Endothelial cell of umbilical vein (primary cell): Measurements from ENCODE around the gene DDX3X. TPM values are rescaled to one million over a fixed set of nuclear protein-coding genes. Genes with fewer than 3 reads are reported as not detected.

ENCODE experiments used
- BruUV-seq: library from RNA; stranded (reverse); fragments of 400-500 nt; replicated peaks from 2 replicates; lab custom pipeline; 2021; lab: Mats Ljungman, UMichigan
- CTCF ChIA-PET: fragments of 300-600, 350-600 bp; sonication (Branson Sonifier 250); formaldehyde crosslinking; loops from one replicate; lab custom pipeline; 2021; ENCODE audit warnings: antibody characterized with exemption, inconsistent platforms; lab: Charles Lee
- POLR2A ChIA-PET: fragments of 300-600, 350-600 bp; sonication (Branson Sonifier 250); formaldehyde crosslinking; loops from one replicate; lab custom pipeline; 2021; ENCODE audit warnings: antibody characterized with exemption, inconsistent platforms; lab: Charles Lee
- DNase-seq: peaks from one replicate; pipeline ENCODE4 v3.0.0-alpha.2; 2011; ENCODE audit warnings: low read depth, low spot score
- FAIRE-seq: peaks from 2 replicates; lab custom pipeline; 2011; peaks lifted over from hg19 to GRCh38; lab: Jason Lieb, UNC
- H2AFZ ChIP-seq: 2 replicates; pipeline ENCODE4 v1.6.0; 2012; ENCODE audit warnings: low read depth, low read length, control low read depth, inconsistent platforms
- H3K27ac ChIP-seq: 2 replicates; pipeline ENCODE4 v1.5.1; 2011; ENCODE audit warnings: low read depth, mild to moderate bottlenecking, control low read depth, low read length, moderate library complexity; ENCODE audit not compliant: insufficient read depth
- H3K27me3 ChIP-seq, 2 experiments: 2 replicates each; pipeline versions ENCODE4 v1.6.0 to v1.6.1; 2011; ENCODE audit warnings: low read length in 2 of 2, mixed read lengths in 1 of 2; ENCODE audit not compliant: control insufficient read depth in 2 of 2, insufficient read depth in 2 of 2
- H3K36me3 ChIP-seq, 2 experiments: 2 replicates in 1 of 2; 3 replicates in 1 of 2; pipeline ENCODE4 v1.5.1; 2011; ENCODE audit warnings: low read length in 2 of 2, mild to moderate bottlenecking in 1 of 2, moderate library complexity in 1 of 2; ENCODE audit not compliant: control insufficient read depth in 2 of 2, insufficient read depth in 2 of 2; ENCODE audit errors: extremely low read depth in 1 of 2
- H3K4me1 ChIP-seq: 3 replicates; pipeline ENCODE4 v1.5.1; 2011; ENCODE audit warnings: mild to moderate bottlenecking, low read length; ENCODE audit not compliant: control insufficient read depth, insufficient read depth; ENCODE audit errors: extremely low read depth
- H3K4me2 ChIP-seq: 2 replicates; pipeline ENCODE4 v1.6.1; 2011; ENCODE audit warnings: low read length, control low read depth, mixed read lengths; ENCODE audit not compliant: insufficient read depth
- H3K4me3 ChIP-seq, 3 experiments: fragments of 200-600 bp in 1 of 3; sonication (generic), shearing (Covaris generic) in 1 of 3; replicated peaks in 1 of 3; 2 replicates each; pipeline ENCODE4 v1.5.1; 2011 to 2016; ENCODE audit warnings: control low read depth in 3 of 3, low read length in 3 of 3, mild to moderate bottlenecking in 2 of 3, inconsistent platforms in 1 of 3, low read depth in 1 of 3, moderate library complexity in 1 of 3; ENCODE audit not compliant: insufficient read depth in 1 of 3
- H3K79me2 ChIP-seq: 2 replicates; pipeline ENCODE4 v1.6.0; 2012; ENCODE audit warnings: low read length, inconsistent platforms; ENCODE audit not compliant: control insufficient read depth, insufficient read depth
- H3K9ac ChIP-seq: replicated peaks from 2 replicates; pipeline ENCODE3; 2011; ENCODE audit warnings: low read length, control low read depth; ENCODE audit not compliant: insufficient read depth; ENCODE audit errors: extremely low read depth
- H3K9me1 ChIP-seq: replicated peaks from 3 replicates; pipeline ENCODE4 v1.6.0; 2011; ENCODE audit warnings: mild to moderate bottlenecking, low read length; ENCODE audit not compliant: control insufficient read depth, insufficient read depth; ENCODE audit errors: extremely low read depth
- H3K9me3 ChIP-seq: replicated peaks from 2 replicates; pipeline ENCODE4 v1.5.1; 2012; ENCODE audit warnings: low read length, inconsistent platforms; ENCODE audit not compliant: control insufficient read depth, insufficient read depth
- H4K20me1 ChIP-seq: replicated peaks from 2 replicates; pipeline ENCODE3; 2011; ENCODE audit warnings: mild to moderate bottlenecking, low read length; ENCODE audit not compliant: control insufficient read depth, insufficient read depth; ENCODE audit errors: extremely low read depth
- CTCF ChIP-seq, 2 donors: IDR thresholded peaks; 1 replicate in 1 of 2; 2 replicates in 1 of 2; pipeline ENCODE4 v1.5.1; 2011; ENCODE audit warnings: low read length in 2 of 2, mild to moderate bottlenecking in 2 of 2, moderate library complexity in 2 of 2, control low read depth in 1 of 2, inconsistent platforms in 1 of 2, low read depth in 1 of 2; ENCODE audit not compliant: insufficient read depth in 1 of 2; ENCODE audit errors: extremely low read depth in 1 of 2
- EZH2 ChIP-seq: IDR thresholded peaks from 2 replicates; pipeline ENCODE4 v1.6.1; 2012; ENCODE audit warnings: borderline replicate concordance, low read depth, mild to moderate bottlenecking, moderate library complexity, low read length, inconsistent platforms; ENCODE audit not compliant: severe bottlenecking
- FOS ChIP-seq: IDR thresholded peaks from 2 replicates; pipeline ENCODE4 v1.6.1; 2011; ENCODE audit warnings: mild to moderate bottlenecking, low read length, moderate library complexity, borderline replicate concordance; ENCODE audit not compliant: insufficient read depth
- GATA2 ChIP-seq: IDR thresholded peaks from 2 replicates; pipeline ENCODE4 v1.7.0; 2011; ENCODE audit warnings: low read depth, mild to moderate bottlenecking, moderate library complexity, mixed read lengths, low read length; ENCODE audit not compliant: insufficient read length, insufficient read depth
- JUN ChIP-seq: IDR thresholded peaks from 2 replicates; pipeline ENCODE4 v1.6.1; 2011; ENCODE audit warnings: borderline replicate concordance, low read depth; ENCODE audit not compliant: insufficient read length, insufficient read depth
- MAX ChIP-seq: IDR thresholded peaks from 2 replicates; pipeline ENCODE4 v1.6.1; 2011; ENCODE audit not compliant: insufficient read depth, insufficient read length
- MYC ChIP-seq: IDR thresholded peaks from one replicate; pipeline ENCODE4 v1.6.1; 2011; ENCODE audit warnings: mild to moderate bottlenecking, low read depth, low read length
- POLR2A ChIP-seq: IDR thresholded peaks from 2 replicates; pipeline ENCODE4 v1.6.1; 2012; ENCODE audit warnings: low read depth, mild to moderate bottlenecking, control low read depth, low read length
- POLR2AphosphoS5 ChIP-seq: IDR thresholded peaks from 2 replicates; pipeline ENCODE4 v1.6.1; 2012; ENCODE audit warnings: low read depth, mild to moderate bottlenecking, control low read depth, low read length, moderate library complexity; ENCODE audit not compliant: insufficient read depth
- dilution Hi-C: fragments of 300-500 bp; cut with MboI; formaldehyde crosslinking; loops from one replicate; pipeline ENCODE4 v1.15.0; 2019; ENCODE audit warnings: low sequenced_read_pairs; ENCODE audit not compliant: extremely low pct_ligation_motif_present
- intact Hi-C: fragments of 100-400 bp; cut with micrococcal nuclease; formaldehyde crosslinking; loops from one replicate; pipeline ENCODE4 v1.10.0; 2022
- polyA plus RNA-seq, 4 experiments: library from polyadenylated mRNA; depleted of rRNA in 3 of 4; stranded (reverse) in 3 of 4; unstranded in 1 of 4; fragments of >200 nt; gene quantifications; 2 replicates each; pipeline versions ENCODE4 v1.2.1 to v1.2.3, GENCODE V29; 2011 to 2012; ENCODE audit warnings: missing spikeins in 1 of 4
- total RNA-seq: library from RNA; stranded (reverse); gene quantifications from 2 replicates; pipeline ENCODE4 v1.2.3, GENCODE V29; 2021

The DDX3X gene
- total and polyA plus RNA-seq, 2 donors (not counting 3 experiments of a cell fraction or from before 2014, with no cell fraction given), result 48.5 to 300 TPM

GRCh38 chrX:41394293-41394692, 60.3 kb downstream of the DDX3X start:
- dilution Hi-C loops, result no loop called here
- no peak overlapping the region for H2AFZ ChIP-seq
- no peaks in the 10 kb centered on the region for H3K9me1 ChIP-seq
- ChIA-PET CTCF (no interaction called here), POLR2A (no interaction called here)
- H3K9ac ChIP-seq, result no peak overlapping the region
- H3K79me2 ChIP-seq, result no peaks in the 10 kb centered on the region
- no peaks in the 10 kb centered on the region for H3K36me3 ChIP-seq
- no peaks in the 10 kb centered on the region for H3K4me1 ChIP-seq
- H3K4me3 ChIP-seq, result no peak overlapping the region
- DNase-seq (no peak), FAIRE-seq (no peak)
- no peaks in the 10 kb centered on the region for H3K27me3 ChIP-seq
- H3K9me3 ChIP-seq, result no peaks in the 10 kb centered on the region
- no TSS peak for BruUV-seq
- H3K4me2 ChIP-seq, result no peak overlapping the region
- TF ChIP-seq MAX (no peak), JUN (no peak), POLR2AphosphoS5 (no peak), GATA2 (no peak), EZH2 (no peak), FOS (no peak), MYC (no peak), CTCF (IDR thresholded peaks at IDR 0.05; ENCODE audit: extremely low read depth in 1 of 2, insufficient read depth in 1 of 2, low read depth in 1 of 2, low read length in 2 of 2) (no peak), POLR2A (no peak)
- H4K20me1 ChIP-seq, result no peaks in the 10 kb centered on the region
- no peak overlapping the region for H3K27ac ChIP-seq
- intact Hi-C loops, result no loop called here
